H1 (cell line): ENCODE results near the gene ZMYND10. TPM values are rescaled to one million over a fixed set of nuclear protein-coding genes. Genes with fewer than 3 reads are reported as not detected.

ENCODE experiments used
- CTCF ChIA-PET: fragments of 300-600 bp; sonication (Branson Sonifier 250); formaldehyde crosslinking; loops from one replicate; lab custom pipeline; 2021; ENCODE audit not compliant: partially characterized antibody; lab: Charles Lee
- POLR2A ChIA-PET: fragments of 300-600 bp; sonication (Branson Sonifier 250); formaldehyde crosslinking; loops from one replicate; lab custom pipeline; 2021; ENCODE audit warnings: inconsistent platforms; ENCODE audit not compliant: partially characterized antibody; lab: Charles Lee
- DNase-seq, 2 experiments: peaks; one replicate each; pipeline versions ENCODE4 v3.0.0 to v3.0.0-alpha.2; 2010 to 2022; ENCODE audit warnings: low spot score in 2 of 2, low read depth in 1 of 2, mixed read lengths in 1 of 2
- FAIRE-seq: peaks from 2 replicates; lab custom pipeline; 2011; peaks lifted over from hg19 to GRCh38; lab: Jason Lieb, UNC
- H2AFZ ChIP-seq: 2 replicates; pipeline ENCODE4 v1.8.1; 2012; ENCODE audit warnings: low read length, inconsistent platforms
- H2AK5ac ChIP-seq: 2 replicates; pipeline ENCODE4 v1.6.1; 2013; ENCODE audit warnings: low read depth, low read length
- H2BK120ac ChIP-seq: replicated peaks from 2 replicates; pipeline ENCODE3; 2013; ENCODE audit warnings: low read depth, low read length, inconsistent platforms
- H2BK12ac ChIP-seq: 2 replicates; pipeline ENCODE4 v1.6.1; 2013; ENCODE audit warnings: low read depth, low read length
- H2BK15ac ChIP-seq: 2 replicates; pipeline ENCODE4 v1.6.1; 2013; ENCODE audit warnings: low read length
- H2BK20ac ChIP-seq: 2 replicates; pipeline ENCODE4 v1.6.1; 2013; ENCODE audit warnings: low read length
- H2BK5ac ChIP-seq: 2 replicates; pipeline ENCODE4 v1.6.1; 2013; ENCODE audit warnings: low read depth, low read length
- H3K14ac ChIP-seq: 2 replicates; pipeline ENCODE4 v1.6.1; 2013; ENCODE audit warnings: inconsistent platforms; ENCODE audit not compliant: insufficient read length
- H3K18ac ChIP-seq: 2 replicates; pipeline ENCODE4 v1.6.1; 2013; ENCODE audit warnings: low read length; ENCODE audit errors: extremely low read depth
- H3K23ac ChIP-seq: 2 replicates; pipeline ENCODE4 v1.6.1; 2013; ENCODE audit warnings: inconsistent platforms; ENCODE audit not compliant: insufficient read length
- H3K23me2 ChIP-seq: 2 replicates; pipeline ENCODE4 v1.6.1; 2013; ENCODE audit warnings: low read depth, low read length
- H3K27ac ChIP-seq: 2 replicates; pipeline ENCODE4 v1.6.1; 2011; ENCODE audit warnings: low read depth, low read length, inconsistent platforms
- H3K27me3 ChIP-seq, 4 experiments: replicated peaks in 1 of 4; 1 replicate in 1 of 4; 2 replicates in 3 of 4; pipeline versions ENCODE4 v1.6.1 to v1.8.1; 2011 to 2013; ENCODE audit warnings: low read length in 3 of 4, mild to moderate bottlenecking in 3 of 4, inconsistent platforms in 2 of 4, mixed read lengths in 2 of 4, moderate library complexity in 1 of 4; ENCODE audit not compliant: control insufficient read depth in 3 of 4, insufficient read depth in 3 of 4; ENCODE audit errors: extremely low read depth in 1 of 4
- H3K36me3 ChIP-seq, 4 experiments: 2 replicates each; pipeline versions ENCODE4 v1.6.1 to v1.8.1; 2011 to 2013; ENCODE audit warnings: mild to moderate bottlenecking in 4 of 4, low read length in 3 of 4, moderate library complexity in 2 of 4, control low read depth in 1 of 4, inconsistent platforms in 1 of 4; ENCODE audit not compliant: insufficient read depth in 4 of 4, control insufficient read depth in 2 of 4
- H3K4ac ChIP-seq: replicated peaks from 2 replicates; pipeline ENCODE3; 2013; ENCODE audit warnings: low read length, low read depth, mixed read lengths, inconsistent platforms; ENCODE audit not compliant: insufficient read length
- H3K4me1 ChIP-seq, 4 experiments: replicated peaks in 1 of 4; 1 replicate in 1 of 4; 2 replicates in 3 of 4; pipeline versions ENCODE4 v1.6.1 to v1.8.1; 2011 to 2013; ENCODE audit warnings: low read length in 3 of 4, inconsistent platforms in 2 of 4, mixed read lengths in 1 of 4; ENCODE audit not compliant: insufficient read depth in 4 of 4, control insufficient read depth in 3 of 4
- H3K4me2 ChIP-seq, 2 experiments: 2 replicates each; pipeline versions ENCODE4 v1.6.1 to v1.8.1; 2011 to 2013; ENCODE audit warnings: low read depth in 2 of 2, low read length in 2 of 2, control low read depth in 1 of 2, inconsistent platforms in 1 of 2, mild to moderate bottlenecking in 1 of 2; ENCODE audit not compliant: insufficient read depth in 1 of 2
- H3K4me3 ChIP-seq, 4 experiments: fragments of 200-600, 300-600 bp in 1 of 4; sonication (generic), shearing (Covaris generic), sonication (Bioruptor Twin) in 1 of 4; 2 replicates each; pipeline versions ENCODE4 v1.5.1 to v1.8.1; 2011 to 2016; ENCODE audit warnings: low read length in 4 of 4, low read depth in 3 of 4, control low read depth in 2 of 4, inconsistent platforms in 2 of 4, mild to moderate bottlenecking in 2 of 4, mixed read lengths in 1 of 4, moderate library complexity in 1 of 4; ENCODE audit not compliant: insufficient read depth in 2 of 4; ENCODE audit errors: extremely low read depth in 1 of 4
- H3K56ac ChIP-seq: replicated peaks from 2 replicates; pipeline ENCODE3; 2013; ENCODE audit warnings: low read depth, mild to moderate bottlenecking, mixed read lengths, low read length, inconsistent platforms; ENCODE audit not compliant: insufficient read length
- H3K79me1 ChIP-seq: 2 replicates; pipeline ENCODE4 v1.6.1; 2013; ENCODE audit warnings: low read depth, low read length, control low read depth
- H3K79me2 ChIP-seq, 2 experiments: 2 replicates each; pipeline versions ENCODE4 v1.6.1 to v1.8.1; 2012 to 2013; ENCODE audit warnings: low read length in 2 of 2, mild to moderate bottlenecking in 2 of 2, inconsistent platforms in 1 of 2; ENCODE audit not compliant: insufficient read depth in 2 of 2, control insufficient read depth in 1 of 2
- H3K9ac ChIP-seq, 4 experiments: replicated peaks in 1 of 4; 1 replicate in 1 of 4; 2 replicates in 3 of 4; pipeline versions ENCODE4 v1.6.1 to v1.8.1; 2011 to 2013; ENCODE audit warnings: low read depth in 3 of 4, low read length in 3 of 4, control low read depth in 2 of 4, mild to moderate bottlenecking in 2 of 4, moderate library complexity in 2 of 4, inconsistent platforms in 1 of 4; ENCODE audit errors: extremely low read depth in 1 of 4
- H3K9me3 ChIP-seq, 2 experiments: 2 replicates each; pipeline versions ENCODE4 v1.6.1 to v1.8.1; 2012 to 2013; ENCODE audit warnings: mild to moderate bottlenecking in 2 of 2, moderate library complexity in 2 of 2, control low read depth in 1 of 2, inconsistent platforms in 1 of 2, low read depth in 1 of 2, low read length in 1 of 2, mixed read lengths in 1 of 2; ENCODE audit not compliant: insufficient read depth in 2 of 2
- H4K20me1 ChIP-seq, 2 experiments: replicated peaks in 1 of 2; 2 replicates each; pipeline versions ENCODE3 to v1.8.1; 2011 to 2013; ENCODE audit warnings: inconsistent platforms in 2 of 2, low read length in 2 of 2, mild to moderate bottlenecking in 1 of 2; ENCODE audit not compliant: insufficient read depth in 2 of 2, control insufficient read depth in 1 of 2
- H4K5ac ChIP-seq: 2 replicates; pipeline ENCODE4 v1.6.1; 2013; ENCODE audit warnings: low read length, low read depth, mixed read lengths, inconsistent platforms; ENCODE audit not compliant: insufficient read length
- H4K8ac ChIP-seq: 2 replicates; pipeline ENCODE4 v1.8.0; 2013; ENCODE audit warnings: mild to moderate bottlenecking, moderate library complexity, low read length, inconsistent platforms; ENCODE audit not compliant: insufficient read depth; ENCODE audit errors: extremely low read depth
- H4K91ac ChIP-seq: replicated peaks from 2 replicates; pipeline ENCODE3; 2013; ENCODE audit warnings: low read length, mixed read lengths, inconsistent platforms; ENCODE audit not compliant: insufficient read length
- ASH2L ChIP-seq: fragments of 200-600, 300-600 bp; sonication (generic); IDR thresholded peaks from one replicate; pipeline ENCODE4 v1.7.1; 2017; ENCODE audit warnings: low read length
- E2F6 ChIP-seq: IDR thresholded peaks from 2 replicates; pipeline ENCODE4 v1.6.1; 2012; ENCODE audit warnings: inconsistent platforms
- FOSL1 ChIP-seq: IDR thresholded peaks from 2 replicates; pipeline ENCODE4 v1.6.1; 2011; ENCODE audit warnings: mild to moderate bottlenecking, low read depth, low read length, moderate library complexity; ENCODE audit not compliant: insufficient read depth
- GTF2F1 ChIP-seq: IDR thresholded peaks from 2 replicates; pipeline ENCODE4 v1.6.1; 2012; ENCODE audit warnings: low read depth, low read length, improper control_type of control experiment, borderline replicate concordance
- HDAC2 ChIP-seq, 2 experiments: fragments of 300-600 bp in 1 of 2; sonication (generic) in 1 of 2; IDR thresholded peaks; 2 replicates each; pipeline ENCODE4 v1.6.1; 2011 to 2012; ENCODE audit warnings: low read depth in 2 of 2, low read length in 2 of 2, mild to moderate bottlenecking in 2 of 2, moderate library complexity in 2 of 2, borderline replicate concordance in 1 of 2, inconsistent platforms in 1 of 2
- SAP30 ChIP-seq: fragments of 300-600 bp; sonication (generic); IDR thresholded peaks from 2 replicates; pipeline ENCODE4 v1.7.1; 2012; ENCODE audit warnings: low read length, moderate library complexity, mild to moderate bottlenecking, inconsistent platforms; ENCODE audit not compliant: insufficient read depth, insufficient replicate concordance
- SIX5 ChIP-seq: IDR thresholded peaks from 2 replicates; pipeline ENCODE4 v1.6.1; 2011; ENCODE audit warnings: mild to moderate bottlenecking, low read depth, low read length
- SP4 ChIP-seq: IDR thresholded peaks from 2 replicates; pipeline ENCODE4 v1.6.1; 2012; ENCODE audit warnings: low read length, inconsistent platforms
- TAF1 ChIP-seq: IDR thresholded peaks from 2 replicates; pipeline ENCODE4 v1.6.1; 2011; ENCODE audit warnings: mild to moderate bottlenecking, low read depth, low read length
- TCF12 ChIP-seq: IDR thresholded peaks from 2 replicates; pipeline ENCODE4 v1.6.1; 2011; ENCODE audit warnings: low read depth, mild to moderate bottlenecking, low read length
- USF2 ChIP-seq: IDR thresholded peaks from 2 replicates; pipeline ENCODE4 v1.6.1; 2011; ENCODE audit warnings: low read length, improper control_type of control experiment
- YY1 ChIP-seq: IDR thresholded peaks from 2 replicates; pipeline ENCODE4 v1.6.1; 2011; ENCODE audit warnings: low read depth, mild to moderate bottlenecking, low read length
- WGBS, 2 experiments: shearing (Covaris generic) in 1 of 2; methylation state at CpG; one replicate each; pipeline versions ENCODE4 v1.1.6 to v1.1.7; 2013 to 2015; ENCODE audit warnings: low lambda C conversion rate in 2 of 2, mixed read lengths in 2 of 2, inconsistent platforms in 1 of 2, low coverage in 1 of 2, missing lambda C conversion rate in 1 of 2; ENCODE audit not compliant: insufficient replicate concordance in 2 of 2, insufficient coverage in 1 of 2, insufficient read length in 1 of 2; ENCODE audit errors: extremely low coverage in 1 of 2, missing lambda C conversion rate in 1 of 2; 5-methylcytosine and 5-hydroxymethylcytosine counted together
- polyA plus RNA-seq, 7 experiments: library from polyadenylated mRNA; depleted of rRNA in 3 of 7; stranded (reverse) in 5 of 7; unstranded in 2 of 7; fragments of >200 nt in 5 of 7; fragments of 200-250 nt in 2 of 7; gene quantifications; 1 replicate in 5 of 7; 2 replicates in 1 of 7; 4 replicates in 1 of 7; pipeline versions ENCODE4 v1.2.1 to v1.2.3, GENCODE V29; 2011 to 2013; ENCODE audit warnings: missing spikeins in 2 of 7, mixed read lengths in 2 of 7
- total RNA-seq: library from RNA; stranded (reverse); fragmentation: NEBNext Ultra II Directional; extraction: Animal tissue kit (Norgen Biotek cat#: 25700); gene quantifications from 2 replicates; pipeline ENCODE4 v1.2.1, GENCODE V29; 2021

Gene ZMYND10
- total and polyA plus RNA-seq, 2 of the 8 experiments (the other 6 are each of a cell fraction or from before 2014, with no cell fraction given) = 0.56 to 0.79 TPM

GRCh38 chr3:50314816-50315215, 30.7 kb downstream of the ZMYND10 start:
- Histone ChIP-seq H4K91ac (no peak overlapping the region), H3K23me2 (no peaks in the 10 kb centered on the region), H3K79me2 (peaks cover 0 to 15% of the 10 kb centered on the region in 2 experiments; a peak in 3 of 4 replicates), H3K14ac (no peak overlapping the region), H3K4me3 (no peak overlapping the region), H3K18ac (no peak overlapping the region), H3K56ac (no peak overlapping the region), H3K27ac (no peak overlapping the region), H3K4ac (no peak overlapping the region), H2BK12ac (no peak overlapping the region), H3K4me2 (no peak overlapping the region), H3K9me3 (peaks cover 3 to 8% of the 10 kb centered on the region in 2 experiments; a peak in 1 of 4 replicates), H2BK5ac (no peak overlapping the region), H3K36me3 (peaks cover 13 to 32% (median 26%) of the 10 kb centered on the region in 4 experiments), H2BK120ac (no peak overlapping the region), H3K79me1 (peaks cover 10% of the 10 kb centered on the region), H3K9ac (no peak overlapping the region), H3K27me3 (no peaks in the 10 kb centered on the region), H4K20me1 (peaks cover 16 to 28% of the 10 kb centered on the region in 2 experiments), H4K8ac (no peak overlapping the region), H2AK5ac (no peak overlapping the region), H2BK15ac (no peak overlapping the region), H3K4me1 (peaks cover 0 to 4% (median 2%) of the 10 kb centered on the region in 4 experiments; a peak in 3 of 7 replicates), H2AFZ (no peak overlapping the region), H3K23ac (no peak overlapping the region), H2BK20ac (no peak overlapping the region), H4K5ac (no peak overlapping the region)
- FAIRE-seq = no peak
- 100% methylated on average over 4 of the region's 4 CpGs; no CpG with 5 or more reads in 1 of the 2 experiments for WGBS, 2 experiments
- no peak for DNase-seq
- POLR2A ChIA-PET = interaction anchor here (0.9 to 12.6 kb wide), 6 partner anchors 13 to 113 kb away, joined by 3 to 149 read pairs (median 4); partner anchors contain the start of genes CYB561D2, HYAL1, HYAL3 and NAA80
- CTCF ChIA-PET = interaction anchor here (0.6 to 1.8 kb wide), 11 partner anchors 9 to 657 kb away, joined by 3 to 12 read pairs (median 3); partner anchors contain the start of genes HYAL3, LSMEM2 and NAA80
- TF ChIP-seq E2F6 (no peak), USF2 (no peak), SIX5 (no peak), YY1 (no peak), ASH2L (no peak), TCF12 (no peak), TAF1 (no peak), GTF2F1 (no peak), SP4 (no peak), HDAC2 (IDR thresholded peaks at IDR 0.05; ENCODE audit: borderline replicate concordance in 1 of 2, low read depth in 2 of 2, low read length in 2 of 2) (no peak), FOSL1 (no peak), SAP30 (no peak)
